Germinal center (tissue), 1 donor: Measurements from ENCODE around the gene ALK.
"Not testable (repeated sequence)": the region's sequence is repeated elsewhere in the genome, so short reads cannot be mapped to it uniquely, and the experiment has no call there.

ENCODE experiments used
- DNase-seq: peaks from one replicate; pipeline ENCODE4 v3.0.0; 2012; ENCODE audit warnings: mixed read lengths, low spot score

Gene ALK

GRCh38 chr2:29755233-29755632 lies 166.2 kb downstream of the ALK start:
- DNase-seq = no peak

DNA sequence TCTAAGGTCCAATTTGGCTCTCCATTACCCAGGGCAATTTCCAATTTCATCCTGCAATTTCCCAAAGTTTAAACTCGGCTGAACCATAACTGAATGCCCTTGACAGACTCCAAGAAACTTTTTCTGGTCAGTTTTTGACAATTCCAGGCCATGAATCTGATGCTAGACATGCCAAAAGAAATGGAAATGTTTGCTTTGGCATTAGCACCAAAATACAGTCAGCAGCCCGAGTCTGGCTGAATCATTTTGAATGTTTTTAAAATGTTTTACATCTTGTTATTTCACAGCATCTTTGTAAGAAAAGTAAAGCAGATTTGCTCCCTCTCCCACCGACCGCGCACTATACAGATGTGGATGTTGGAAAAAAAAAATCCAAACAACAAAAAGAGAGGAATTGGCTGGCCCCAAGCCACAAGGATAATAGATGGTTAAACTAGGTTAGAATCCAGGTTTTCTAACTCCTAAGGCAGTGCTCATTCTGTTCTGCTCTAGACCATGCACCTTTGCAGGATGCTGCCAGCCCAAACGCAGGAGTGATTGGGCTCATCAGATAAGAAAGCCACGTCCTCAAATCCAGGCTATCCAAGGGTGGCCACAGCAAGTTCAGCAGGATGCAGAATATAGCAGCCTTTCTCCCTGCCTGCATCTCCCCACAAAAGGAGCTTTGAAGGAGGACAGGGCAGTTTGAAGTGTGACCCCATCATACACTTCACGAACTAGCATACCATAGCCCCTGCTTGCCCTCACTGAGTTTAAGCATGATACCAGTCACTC lies 167.5 kb downstream of the ALK start:
- DNase-seq = no peak

DNA sequence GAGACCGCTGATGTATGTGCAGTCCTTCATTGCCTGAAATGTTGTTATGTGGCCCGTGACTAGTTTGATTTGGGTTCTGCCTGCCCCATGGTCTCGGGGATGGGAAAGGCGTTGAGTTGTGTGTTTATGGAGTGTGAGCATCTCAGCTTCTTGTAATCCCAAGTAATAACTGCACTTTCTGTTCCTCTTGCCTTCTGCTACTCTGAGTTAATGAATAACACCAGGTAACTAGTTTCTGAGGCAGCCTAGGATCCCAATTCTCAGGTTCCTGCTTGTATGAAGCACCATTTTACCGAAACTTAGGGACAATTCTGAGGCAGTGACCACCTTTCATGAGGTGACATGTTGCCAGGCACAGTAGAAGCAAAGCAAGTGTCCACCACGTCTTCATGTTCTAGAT lies 170.0 kb downstream of the ALK start:
- DNase-seq = no peak

GRCh38 chr2:29750463-29750862 lies 170.9 kb downstream of the ALK start:
- DNase-seq = not testable (repeated sequence)

DNA sequence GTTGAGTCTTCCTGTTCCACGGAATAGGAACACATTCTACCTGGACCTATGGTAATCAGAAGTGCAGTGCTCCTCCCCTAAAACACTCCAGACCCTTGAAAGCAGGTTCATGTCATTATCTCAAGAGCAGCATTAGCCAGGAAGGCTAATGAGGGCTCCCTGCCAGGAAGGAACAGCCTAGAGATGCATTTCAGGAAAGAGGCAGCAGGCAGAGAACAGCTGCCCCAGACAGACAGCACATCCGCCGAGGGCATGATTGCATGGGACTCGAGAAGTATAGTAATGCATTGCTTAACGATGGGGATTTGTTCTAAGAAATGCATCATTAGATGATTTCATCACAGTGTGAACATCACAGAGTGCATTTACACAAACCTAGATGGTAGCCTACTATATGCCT lies 171.5 kb downstream of the ALK start:
- no peak for DNase-seq

GRCh38 chr2:29749041-29749440 lies 172.3 kb downstream of the ALK start:
- DNase-seq = no peak

GRCh38 chr2:29747786-29748470 lies 173.5 kb downstream of the ALK start:
- DNase-seq = no peak

GRCh38 chr2:29744976-29745375 lies 176.4 kb downstream of the ALK start:
- DNase-seq = no peak

DNA sequence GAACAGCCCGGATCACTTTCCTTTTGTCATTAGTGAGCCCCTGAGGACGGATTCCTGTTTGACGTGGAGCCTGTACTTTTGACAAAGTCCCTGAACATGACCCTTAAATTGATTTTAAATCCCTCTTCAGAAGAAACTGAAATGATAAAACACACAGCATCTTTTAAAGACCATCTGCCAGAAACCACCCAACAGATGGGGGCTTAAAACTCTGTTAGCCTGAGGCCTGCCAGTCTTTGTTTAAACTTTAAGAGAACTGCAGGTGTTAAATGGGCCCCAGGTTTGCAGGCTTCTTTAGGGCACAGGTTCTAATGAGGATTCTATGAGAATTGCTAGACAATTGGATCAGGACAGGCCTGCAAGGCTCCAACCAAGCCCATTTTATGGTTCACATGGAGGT lies 177.9 kb downstream of the ALK start:
- no peak for DNase-seq

- no peak for DNase-seq
These were observed 178.7 kb downstream of the ALK start for GRCh38 chr2:29742656-29743055.

DNA sequence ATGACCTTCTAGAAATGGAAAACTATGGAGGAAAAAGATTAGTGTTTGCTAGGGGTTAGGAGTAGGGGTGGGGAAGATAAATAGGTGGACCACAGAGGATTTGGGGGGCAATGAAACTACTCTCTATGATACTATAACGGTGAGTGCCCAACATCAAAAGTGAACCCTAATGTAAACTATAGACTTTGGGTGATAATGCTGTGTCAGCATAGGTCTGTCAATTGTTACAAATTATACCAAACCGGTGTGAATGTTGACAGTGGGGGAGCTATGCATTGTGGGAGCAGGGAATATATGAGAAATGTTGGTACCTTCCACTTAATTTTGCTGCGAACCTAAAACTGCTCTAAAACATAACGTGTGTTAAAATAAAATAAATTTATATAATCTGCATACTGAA lies 180.3 kb downstream of the ALK start:
- no peak for DNase-seq

DNA sequence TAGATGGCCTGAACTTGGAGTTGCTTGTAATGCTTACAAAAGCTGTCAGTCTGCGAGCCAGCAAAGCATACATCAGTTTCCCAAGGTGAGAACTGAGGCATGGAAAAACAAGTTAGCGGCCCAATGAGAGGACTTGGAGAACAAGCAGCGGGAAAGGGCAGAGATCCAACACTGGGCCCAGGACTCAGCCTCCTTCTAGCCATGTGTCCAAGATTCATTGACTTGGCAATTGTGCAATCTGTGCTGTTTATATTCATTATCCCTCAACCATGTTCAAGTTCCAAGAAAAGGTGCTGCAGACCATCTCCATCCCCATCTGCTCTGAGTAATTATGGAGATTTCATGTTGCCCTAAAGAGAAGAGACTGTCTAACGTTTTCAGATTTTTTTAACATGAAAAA lies 187.4 kb downstream of the ALK start:
- DNase-seq = no peak

DNA sequence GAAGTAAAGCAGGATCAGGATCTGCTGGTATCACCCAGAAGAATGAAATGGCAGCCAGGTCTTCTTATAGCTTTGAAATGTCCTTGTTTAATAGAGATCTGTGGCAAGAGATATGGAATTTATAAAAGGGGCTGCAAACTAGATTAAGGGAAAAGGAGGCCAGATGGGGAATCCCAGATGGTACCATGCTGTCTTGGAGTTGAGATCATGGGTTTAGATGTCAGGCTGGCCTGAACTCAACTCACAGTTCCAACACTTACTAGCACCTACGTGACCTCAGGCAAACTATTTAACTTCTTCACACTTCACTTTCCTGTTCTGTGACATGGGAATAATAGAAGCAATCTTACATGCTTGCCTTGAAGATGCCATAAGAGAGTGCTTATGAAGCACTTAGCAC lies 188.2 kb downstream of the ALK start:
- no peak for DNase-seq

DNA sequence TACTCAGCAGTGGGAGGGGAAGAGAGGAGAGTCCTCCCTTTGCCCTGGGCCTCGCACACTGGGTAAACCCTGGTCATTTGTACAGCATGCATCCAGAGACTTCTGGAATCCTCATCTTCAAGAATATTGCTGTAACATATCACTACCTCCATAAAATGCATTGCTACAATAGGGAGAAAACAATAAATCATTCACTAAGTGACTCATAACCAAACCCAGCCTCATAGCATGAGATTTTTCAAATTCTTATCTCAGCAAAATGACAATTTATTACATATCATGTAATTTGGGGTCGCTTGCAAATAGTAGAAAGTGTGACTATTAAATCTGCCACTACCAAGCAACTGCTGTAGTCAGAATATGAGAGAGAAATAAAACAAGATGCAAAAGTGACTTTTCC lies 189.4 kb downstream of the ALK start:
- DNase-seq = no peak

- DNase-seq = no peak
These were observed 191.5 kb downstream of the ALK start for GRCh38 chr2:29729932-29730331.

DNA sequence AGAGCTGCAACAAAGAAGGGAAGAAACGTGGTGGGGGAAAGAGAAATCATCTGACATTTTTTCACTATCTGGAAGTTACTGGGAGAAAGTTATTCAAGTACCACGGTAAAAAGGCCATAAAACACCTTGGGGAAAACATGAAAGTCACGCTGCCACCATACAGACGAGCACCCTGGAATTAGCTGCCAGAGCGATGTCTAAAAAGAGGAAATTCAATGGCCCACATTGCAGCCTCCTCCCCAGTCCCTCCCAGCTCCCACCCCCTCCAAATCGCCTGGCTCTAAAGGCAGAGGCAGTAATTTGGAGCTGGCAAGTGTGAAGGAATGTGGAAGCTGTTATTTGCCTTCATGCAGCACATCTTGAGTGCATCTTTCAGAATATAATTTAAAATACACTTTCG lies 192.0 kb downstream of the ALK start:
- DNase-seq = no peak

GRCh38 chr2:29726976-29727375 lies 194.4 kb downstream of the ALK start:
- DNase-seq = no peak

DNA sequence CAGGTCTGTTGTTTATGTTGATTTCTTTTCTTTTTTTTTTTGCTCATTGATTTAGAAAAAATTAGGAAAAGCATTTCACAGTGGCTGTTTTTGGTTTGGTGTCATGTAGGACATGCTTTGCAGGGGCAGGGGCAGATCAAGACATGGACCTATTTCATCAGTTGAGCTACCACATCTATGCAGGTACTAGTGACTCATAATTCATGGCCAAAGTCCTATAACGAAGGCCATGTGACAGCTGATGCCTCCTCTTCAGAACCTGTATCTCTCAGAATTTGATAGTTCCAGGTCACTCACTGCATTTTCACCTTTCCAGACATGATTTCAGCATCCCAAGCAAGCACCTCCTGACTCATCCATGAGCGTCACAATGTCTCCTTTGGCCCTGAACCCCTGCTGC lies 195.8 kb downstream of the ALK start:
- DNase-seq = no peak

DNA sequence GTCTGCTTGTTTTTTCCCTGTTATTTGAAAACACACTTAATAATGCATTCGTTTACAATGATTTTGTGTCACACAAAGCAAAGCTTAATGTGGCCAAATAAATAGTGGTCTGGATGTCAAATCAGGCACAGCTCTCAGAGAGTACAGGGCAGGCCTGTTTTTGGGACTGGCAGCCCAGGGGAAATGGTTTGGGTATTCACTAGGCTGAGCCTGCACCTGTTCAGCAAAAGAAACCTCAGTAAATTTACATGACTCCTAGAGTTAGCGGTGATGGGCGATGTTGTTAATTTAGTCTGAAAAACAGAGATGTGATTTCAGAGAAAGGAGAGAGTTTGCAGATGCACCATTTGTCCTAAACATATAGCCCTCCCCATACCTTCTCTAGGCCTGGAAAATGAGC lies 197.1 kb downstream of the ALK start:
- no peak for DNase-seq

- DNase-seq = no peak
These were observed 198.0 kb downstream of the ALK start for GRCh38 chr2:29723255-29724001.

- no peak for DNase-seq
These were observed 201.7 kb downstream of the ALK start for GRCh38 chr2:29719639-29720038.

- DNase-seq = no peak
These were observed 203.2 kb downstream of the ALK start for GRCh38 chr2:29718076-29718686.

DNA sequence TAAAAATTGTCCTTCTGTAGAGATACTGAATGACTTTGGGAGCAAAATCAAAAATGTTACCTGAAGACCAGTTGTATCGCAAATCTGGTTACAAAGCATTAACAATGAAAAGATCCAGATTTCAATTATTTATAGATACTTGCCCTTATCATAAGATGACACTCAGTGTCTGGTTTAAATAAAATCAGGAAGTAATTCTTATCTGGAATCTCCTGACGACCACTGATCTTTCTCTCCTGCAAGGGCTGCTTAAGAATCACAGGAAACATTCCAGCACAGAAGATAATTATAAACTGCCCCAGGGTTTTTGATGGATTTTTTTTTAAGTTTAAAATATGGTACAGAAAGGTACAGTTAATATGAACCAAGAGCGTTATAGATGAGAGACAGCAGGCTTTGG lies 205.7 kb downstream of the ALK start:
- no peak for DNase-seq
